Hepatocyte (in vitro differentiated cells): ENCODE measurements around the gene RHOBTB3. TPM values are rescaled to one million over a fixed set of nuclear protein-coding genes. Genes with fewer than 3 reads are reported as not detected.
A peak's percentile ranks its signal among the peaks of the same experiment; 100 is the strongest.

Experiments used
- DNase-seq: peaks from one replicate; pipeline ENCODE4 v3.0.0-alpha.2; 2016; ENCODE audit warnings: low spot score
- H2AFZ ChIP-seq: fragments of 200-600 bp; sonication (generic); 2 replicates; pipeline ENCODE4 v1.6.0; 2016; ENCODE audit warnings: antibody characterized with exemption, mild to moderate bottlenecking
- H3K27ac ChIP-seq: fragments of 200-600 bp; sonication (generic); 2 replicates; pipeline ENCODE4 v1.5.1; 2016; ENCODE audit warnings: mild to moderate bottlenecking
- H3K27me3 ChIP-seq: fragments of 200-600 bp; sonication (generic); 2 replicates; pipeline ENCODE4 v1.6.1; 2016
- H3K36me3 ChIP-seq: fragments of 200-600 bp; sonication (generic); replicated peaks from 2 replicates; pipeline ENCODE4 v1.5.1; 2016; ENCODE audit warnings: low read depth; ENCODE audit not compliant: insufficient read depth
- H3K4me1 ChIP-seq: fragments of 200-600 bp; sonication (generic); 2 replicates; pipeline ENCODE4 v1.5.1; 2016; ENCODE audit warnings: mild to moderate bottlenecking, moderate library complexity; ENCODE audit not compliant: insufficient read depth
- H3K4me2 ChIP-seq: fragments of 200-600 bp; sonication (generic); 2 replicates; pipeline ENCODE4 v1.6.0; 2016
- H3K4me3 ChIP-seq: fragments of 200-600 bp; sonication (generic); 2 replicates; pipeline ENCODE4 v1.5.1; 2016; ENCODE audit warnings: mild to moderate bottlenecking
- H3K79me2 ChIP-seq: fragments of 200-600 bp; sonication (generic); 2 replicates; pipeline ENCODE4 v1.6.0; 2017; ENCODE audit warnings: mild to moderate bottlenecking
- H3K9me2 ChIP-seq: fragments of 200-600 bp; sonication (generic); replicated peaks from 2 replicates; pipeline ENCODE4 v1.6.0; 2017; ENCODE audit warnings: mild to moderate bottlenecking; ENCODE audit not compliant: insufficient read depth
- H3K9me3 ChIP-seq: fragments of 200-600 bp; sonication (generic); 2 replicates; pipeline ENCODE4 v1.5.1; 2016; ENCODE audit warnings: low read depth, mild to moderate bottlenecking
- H4K20me1 ChIP-seq: fragments of 200-600 bp; sonication (generic); 2 replicates; pipeline ENCODE4 v1.6.0; 2016; ENCODE audit warnings: mild to moderate bottlenecking; ENCODE audit not compliant: insufficient read depth, poor library complexity, severe bottlenecking
- EZH2 ChIP-seq: fragments of 200-600 bp; sonication (generic); IDR thresholded peaks from 2 replicates; pipeline ENCODE4 v1.6.1; 2016; ENCODE audit warnings: antibody characterized with exemption, mild to moderate bottlenecking, borderline replicate concordance
- EZH2phosphoT487 ChIP-seq: fragments of 200-600 bp; sonication (generic); IDR thresholded peaks from one replicate; pipeline ENCODE4 v1.6.1; 2018; ENCODE audit warnings: antibody characterized with exemption, mild to moderate bottlenecking, low read depth, moderate library complexity; ENCODE audit not compliant: unreplicated experiment, severe bottlenecking
- WGBS: methylation state at CpG from one replicate; pipeline ENCODE4 v1.1.6; 2016; ENCODE audit warnings: low lambda C conversion rate; ENCODE audit errors: missing lambda C conversion rate; 5-methylcytosine and 5-hydroxymethylcytosine counted together
- polyA plus RNA-seq: library from polyadenylated mRNA; unstranded; fragments of >200 nt; fragmentation: Nextera tagmentation; extraction: Ambion mirVana; gene quantifications from 2 replicates; pipeline ENCODE4 v1.2.1, GENCODE V29; 2016
- total RNA-seq: library from RNA; depleted of rRNA; stranded (reverse); fragments of >200 nt; gene quantifications from 2 replicates; pipeline ENCODE4 v1.2.3, GENCODE V29; 2014
- TF ChIP-seq, protein P1 (sequence below): fragments of 200-600 bp; sonication (generic); IDR thresholded peaks from 2 replicates; pipeline ENCODE4 v1.5.1; 2016; ENCODE audit warnings: antibody characterized with exemption, mild to moderate bottlenecking; ENCODE audit not compliant: poor library complexity

RHOBTB3 gene
- total and polyA plus RNA-seq, 2 experiments from 2014 or later, result 91.3 to 126 TPM

DNA sequence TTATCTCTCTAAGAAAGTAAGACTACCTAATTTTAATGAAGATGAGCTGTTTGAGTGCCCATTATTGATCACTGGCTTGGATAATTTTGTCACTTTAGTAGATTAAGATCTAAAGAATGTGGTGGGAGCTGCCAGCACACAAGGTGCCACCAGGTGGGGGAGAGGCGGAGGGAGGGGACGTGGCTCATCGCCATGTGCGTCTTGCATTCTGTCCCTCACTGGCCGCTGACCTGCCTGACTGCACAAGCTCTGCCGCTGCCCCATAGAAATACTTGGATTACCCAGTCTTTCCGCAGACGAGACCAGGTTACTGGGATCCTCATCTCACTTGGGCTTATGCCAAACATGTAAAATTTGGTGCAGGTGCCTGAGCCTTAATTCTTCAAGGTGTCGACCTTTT is 37.6 kb downstream of the RHOBTB3 start:
- no peak for DNase-seq
- H3K36me3 ChIP-seq, result no peaks in the 10 kb centered on the region
- no peak overlapping the region for H3K4me3 ChIP-seq
- no peak overlapping the region for H2AFZ ChIP-seq
- WGBS, result 97% methylated on average over 9 of the region's 9 CpGs
- no peaks in the 10 kb centered on the region for H3K27me3 ChIP-seq
- H3K9me3 ChIP-seq, result no peaks in the 10 kb centered on the region
- H3K4me1 ChIP-seq, result no peaks in the 10 kb centered on the region
- no peaks in the 10 kb centered on the region for H3K79me2 ChIP-seq
- no peaks in the 10 kb centered on the region for H3K9me2 ChIP-seq
- TF ChIP-seq EZH2phosphoT487 (no peak), EZH2 (no peak)
- TF ChIP-seq, protein P1, sequence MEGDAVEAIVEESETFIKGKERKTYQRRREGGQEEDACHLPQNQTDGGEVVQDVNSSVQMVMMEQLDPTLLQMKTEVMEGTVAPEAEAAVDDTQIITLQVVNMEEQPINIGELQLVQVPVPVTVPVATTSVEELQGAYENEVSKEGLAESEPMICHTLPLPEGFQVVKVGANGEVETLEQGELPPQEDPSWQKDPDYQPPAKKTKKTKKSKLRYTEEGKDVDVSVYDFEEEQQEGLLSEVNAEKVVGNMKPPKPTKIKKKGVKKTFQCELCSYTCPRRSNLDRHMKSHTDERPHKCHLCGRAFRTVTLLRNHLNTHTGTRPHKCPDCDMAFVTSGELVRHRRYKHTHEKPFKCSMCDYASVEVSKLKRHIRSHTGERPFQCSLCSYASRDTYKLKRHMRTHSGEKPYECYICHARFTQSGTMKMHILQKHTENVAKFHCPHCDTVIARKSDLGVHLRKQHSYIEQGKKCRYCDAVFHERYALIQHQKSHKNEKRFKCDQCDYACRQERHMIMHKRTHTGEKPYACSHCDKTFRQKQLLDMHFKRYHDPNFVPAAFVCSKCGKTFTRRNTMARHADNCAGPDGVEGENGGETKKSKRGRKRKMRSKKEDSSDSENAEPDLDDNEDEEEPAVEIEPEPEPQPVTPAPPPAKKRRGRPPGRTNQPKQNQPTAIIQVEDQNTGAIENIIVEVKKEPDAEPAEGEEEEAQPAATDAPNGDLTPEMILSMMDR, result no peak
- no peak overlapping the region for H3K27ac ChIP-seq
- H4K20me1 ChIP-seq, result no peaks in the 10 kb centered on the region
- H3K4me2 ChIP-seq, result no peak overlapping the region

DNA sequence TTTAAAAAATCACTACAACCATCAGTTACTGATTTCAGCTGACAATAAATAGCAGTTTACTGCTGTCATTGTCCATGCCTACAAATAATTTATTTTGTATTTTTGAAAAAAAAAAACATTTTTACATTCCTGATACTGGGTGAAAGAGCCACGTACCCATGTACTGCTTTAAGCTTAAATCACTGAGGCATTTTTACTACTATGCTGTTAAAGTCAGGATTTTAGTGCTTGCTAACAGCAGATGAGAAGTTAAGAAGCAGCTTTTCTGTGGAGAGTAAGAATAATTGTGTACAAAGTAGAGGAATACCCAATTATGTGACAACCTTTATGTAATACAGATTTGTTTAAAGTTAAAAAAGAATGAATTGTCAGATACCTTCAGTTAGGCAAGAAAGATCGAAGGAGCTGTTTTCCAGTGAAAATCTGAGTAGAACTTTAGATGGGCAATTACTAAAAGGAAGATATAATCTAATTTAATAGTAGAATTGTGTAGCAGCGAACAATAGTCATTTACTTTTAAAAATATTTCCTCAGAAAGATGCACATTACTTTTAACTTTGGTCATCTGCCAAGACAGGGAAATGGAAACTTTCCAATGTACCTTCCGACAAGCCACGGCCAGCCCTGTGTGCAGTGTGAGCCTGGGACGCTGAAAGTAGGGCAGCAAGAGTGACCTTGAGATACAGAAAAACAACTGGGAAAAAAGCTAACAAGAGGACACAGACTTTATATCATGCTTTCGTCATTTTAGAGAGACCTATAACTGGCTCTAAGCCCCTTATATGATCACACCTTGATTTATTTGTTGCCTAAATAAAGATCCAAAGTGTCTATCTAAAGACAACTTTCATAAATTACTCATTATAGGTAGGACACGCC is 39.9 kb downstream of the RHOBTB3 start:
- H3K27ac ChIP-seq, result peak overlapping the region; percentile 54
- no peaks in the 10 kb centered on the region for H4K20me1 ChIP-seq
- H3K36me3 ChIP-seq, result no peaks in the 10 kb centered on the region
- H3K9me2 ChIP-seq, result no peaks in the 10 kb centered on the region
- TF ChIP-seq EZH2phosphoT487 (no peak), EZH2 (no peak)
- TF ChIP-seq, protein P1, result no peak
- H3K4me2 ChIP-seq, result no peak overlapping the region
- H3K4me1 ChIP-seq, result no peaks in the 10 kb centered on the region
- DNase-seq, result peak; percentile 24
- no peaks in the 10 kb centered on the region for H3K79me2 ChIP-seq
- WGBS, result 82% methylated on average over 8 of the region's 8 CpGs
- H3K9me3 ChIP-seq, result no peaks in the 10 kb centered on the region
- no peaks in the 10 kb centered on the region for H3K27me3 ChIP-seq
- H2AFZ ChIP-seq, result no peak overlapping the region
- H3K4me3 ChIP-seq, result no peak overlapping the region

GRCh38 chr5:95771892-95772291 is 40.8 kb downstream of the RHOBTB3 start:
- Histone ChIP-seq H3K79me2 (no peaks in the 10 kb centered on the region), H3K4me3 (no peak overlapping the region), H2AFZ (no peak overlapping the region), H3K9me2 (no peaks in the 10 kb centered on the region), H3K9me3 (no peaks in the 10 kb centered on the region), H3K4me2 (no peak overlapping the region), H3K36me3 (no peaks in the 10 kb centered on the region), H3K4me1 (no peaks in the 10 kb centered on the region), H3K27ac (peak overlapping the region; percentile 54), H4K20me1 (no peaks in the 10 kb centered on the region), H3K27me3 (no peaks in the 10 kb centered on the region)
- no peak for DNase-seq
- TF ChIP-seq, protein P1, result no peak
- TF ChIP-seq EZH2phosphoT487 (no peak), EZH2 (no peak)
- 96% methylated on average over 2 of the region's 2 CpGs for WGBS
